IMR-90 (cell line): ENCODE measurements around the gene SFSWAP. TPM values are rescaled to one million over a fixed set of nuclear protein-coding genes. Genes with fewer than 3 reads are reported as not detected.
A peak's percentile ranks its signal among the peaks of the same experiment; 100 is the strongest.

Source experiments
- ATAC-seq: fragments of 200-7000 bp; cut with Tn5 transposase; 2 replicates; pipeline ENCODE4 v1.9.1; 2020; ENCODE audit warnings: low read depth, mild to moderate bottlenecking, moderate library complexity
- BruUV-seq: library from RNA; stranded (reverse); fragments of 400-500 nt; replicated peaks from 2 replicates; lab custom pipeline; 2021; lab: Mats Ljungman, UMichigan
- CTCF ChIA-PET: fragments of 300-600 bp; formaldehyde crosslinking; extraction: SDS; loops from one replicate; lab custom pipeline; 2021; ENCODE audit warnings: antibody characterized with exemption; lab: Yijun Ruan, JAX
- POLR2A ChIA-PET: fragments of 300-600 bp; sonication (Branson Sonifier 250); formaldehyde crosslinking; loops from one replicate; lab custom pipeline; 2022; ENCODE audit warnings: antibody characterized with exemption; ENCODE audit not compliant: unreplicated experiment; lab: Charles Lee
- DNase-seq: peaks from one replicate; pipeline ENCODE4 v3.0.0; 2013
- H2AFZ ChIP-seq: replicated peaks from 2 replicates; pipeline ENCODE3; 2013; ENCODE audit warnings: low read length, mild to moderate bottlenecking; ENCODE audit not compliant: poor library complexity
- H2AK5ac ChIP-seq: 2 replicates; pipeline ENCODE4 v1.6.1; 2013; ENCODE audit warnings: low read depth, low read length, inconsistent platforms
- H2AK9ac ChIP-seq: replicated peaks from 2 replicates; pipeline ENCODE3; 2013; ENCODE audit warnings: mild to moderate bottlenecking, low read depth, low read length, moderate library complexity; ENCODE audit not compliant: poor library complexity
- H2BK120ac ChIP-seq: 2 replicates; pipeline ENCODE4 v1.6.1; 2013; ENCODE audit warnings: low read depth, low read length, inconsistent platforms
- H2BK15ac ChIP-seq: 3 replicates; pipeline ENCODE4 v1.6.1; 2013; ENCODE audit warnings: low read depth, low read length, inconsistent platforms
- H2BK20ac ChIP-seq: 2 replicates; pipeline ENCODE4 v1.6.1; 2013; ENCODE audit warnings: low read depth, mild to moderate bottlenecking, inconsistent platforms, low read length, moderate library complexity
- H2BK5ac ChIP-seq: 2 replicates; pipeline ENCODE4 v1.6.1; 2013; ENCODE audit warnings: mild to moderate bottlenecking, low read depth, low read length, inconsistent platforms; ENCODE audit not compliant: poor library complexity, severe bottlenecking
- H3K14ac ChIP-seq: replicated peaks from 2 replicates; pipeline ENCODE4 v1.6.1; 2013; ENCODE audit warnings: low read depth, low read length, inconsistent platforms
- H3K18ac ChIP-seq: 2 replicates; pipeline ENCODE4 v1.6.1; 2013; ENCODE audit warnings: low read depth, low read length, control low read depth
- H3K23ac ChIP-seq: 2 replicates; pipeline ENCODE4 v1.6.1; 2013; ENCODE audit warnings: low read depth, low read length, inconsistent platforms
- H3K27ac ChIP-seq: 2 replicates; pipeline ENCODE4 v1.5.1; 2013; ENCODE audit warnings: mild to moderate bottlenecking, control low read depth, low read length; ENCODE audit not compliant: insufficient read depth
- H3K27me3 ChIP-seq: 2 replicates; pipeline ENCODE4 v1.6.1; 2013; ENCODE audit warnings: low read length; ENCODE audit not compliant: control insufficient read depth, insufficient read depth
- H3K36me3 ChIP-seq: 2 replicates; pipeline ENCODE4 v1.6.1; 2013; ENCODE audit warnings: low read length, mixed read lengths; ENCODE audit not compliant: control insufficient read depth, insufficient read depth
- H3K4ac ChIP-seq: 2 replicates; pipeline ENCODE4 v1.6.1; 2013; ENCODE audit warnings: low read depth, low read length, inconsistent platforms
- H3K4me1 ChIP-seq: 2 replicates; pipeline ENCODE4 v1.6.1; 2013; ENCODE audit warnings: low read length, mixed read lengths; ENCODE audit not compliant: control insufficient read depth, insufficient read depth
- H3K4me2 ChIP-seq: 2 replicates; pipeline ENCODE4 v1.6.1; 2013; ENCODE audit warnings: low read depth, mild to moderate bottlenecking, control low read depth, low read length, moderate library complexity
- H3K4me3 ChIP-seq: 2 replicates; pipeline ENCODE4 v1.5.1; 2013; ENCODE audit warnings: low read depth, mild to moderate bottlenecking, control low read depth, low read length, moderate library complexity; ENCODE audit not compliant: insufficient read depth
- H3K56ac ChIP-seq: 2 replicates; pipeline ENCODE4 v1.6.1; 2013; ENCODE audit warnings: low read length, inconsistent platforms; ENCODE audit not compliant: insufficient read depth; ENCODE audit errors: extremely low read depth
- H3K79me1 ChIP-seq, 2 experiments: 2 replicates each; pipeline ENCODE4 v1.6.1; 2013; ENCODE audit warnings: low read length in 2 of 2, inconsistent platforms in 1 of 2, low read depth in 1 of 2
- H3K9ac ChIP-seq: 2 replicates; pipeline ENCODE4 v1.6.1; 2013; ENCODE audit warnings: low read depth, low read length, control low read depth
- H3K9me1 ChIP-seq: 2 replicates; pipeline ENCODE4 v1.6.1; 2013; ENCODE audit warnings: low read length, inconsistent platforms; ENCODE audit not compliant: insufficient read depth
- H3K9me3 ChIP-seq: 2 replicates; pipeline ENCODE4 v1.6.1; 2013; ENCODE audit warnings: low read length; ENCODE audit not compliant: control insufficient read depth, insufficient read depth
- H4K20me1 ChIP-seq: 2 replicates; pipeline ENCODE4 v1.6.1; 2013; ENCODE audit warnings: low read length, inconsistent platforms; ENCODE audit not compliant: insufficient read depth
- H4K5ac ChIP-seq: 2 replicates; pipeline ENCODE4 v1.6.1; 2013; ENCODE audit warnings: mild to moderate bottlenecking, low read depth, low read length, control low read depth
- H4K8ac ChIP-seq, 2 experiments: 2 replicates each; pipeline ENCODE4 v1.6.1; 2013; ENCODE audit warnings: low read depth in 2 of 2, low read length in 2 of 2, control low read depth in 1 of 2, inconsistent platforms in 1 of 2
- H4K91ac ChIP-seq: 2 replicates; pipeline ENCODE4 v1.6.1; 2013; ENCODE audit warnings: low read depth, low read length, inconsistent platforms; ENCODE audit not compliant: insufficient read depth
- BHLHE40 ChIP-seq: fragments of 150-350 bp; IDR thresholded peaks from 2 replicates; pipeline ENCODE4 v1.6.1; 2016; ENCODE audit warnings: mild to moderate bottlenecking, low read depth, low read length
- CEBPB ChIP-seq: IDR thresholded peaks from 2 replicates; pipeline ENCODE4 v1.6.1; 2012; ENCODE audit warnings: low read depth, low read length, improper control_type of control experiment
- CHD1 ChIP-seq: IDR thresholded peaks from 2 replicates; pipeline ENCODE4 v1.6.1; 2012; ENCODE audit warnings: low read depth, low read length, improper control_type of control experiment
- CTCF ChIP-seq: conservative IDR thresholded peaks from 2 replicates; pipeline ENCODE4 v1.5.1; 2012; ENCODE audit warnings: mild to moderate bottlenecking, low read depth, low read length, improper control_type of control experiment
- FOS ChIP-seq: fragments of 150-350 bp; IDR thresholded peaks from 2 replicates; pipeline ENCODE4 v1.6.1; 2016; ENCODE audit warnings: low read depth, low read length
- MXI1 ChIP-seq: IDR thresholded peaks from 2 replicates; pipeline ENCODE4 v1.6.1; 2012; ENCODE audit warnings: low read depth, mild to moderate bottlenecking, low read length, moderate library complexity, borderline replicate concordance
- NFE2L2 ChIP-seq: fragments of 150-350 bp; IDR thresholded peaks from 2 replicates; pipeline ENCODE4 v1.6.1; 2016; ENCODE audit warnings: low read depth, mild to moderate bottlenecking, low read length
- POLR2A ChIP-seq: IDR thresholded peaks from 2 replicates; pipeline ENCODE4 v1.6.1; 2012; ENCODE audit warnings: mild to moderate bottlenecking, low read depth, low read length
- USF2 ChIP-seq: fragments of 150-350 bp; IDR thresholded peaks from 2 replicates; pipeline ENCODE4 v1.6.1; 2017; ENCODE audit warnings: mild to moderate bottlenecking, antibody characterized with exemption, low read length, low read depth
- WGBS, 2 experiments: methylation state at CpG; one replicate each; pipeline versions ENCODE4 v1.1.5 to v1.1.7; 2013; ENCODE audit warnings: missing lambda C conversion rate in 2 of 2; ENCODE audit not compliant: insufficient read length in 1 of 2; ENCODE audit errors: extremely low coverage in 2 of 2; 5-methylcytosine and 5-hydroxymethylcytosine counted together
- dilution Hi-C: fragments of 300-500 bp; cut with HindIII; formaldehyde crosslinking; loops from one replicate; pipeline ENCODE4 v1.14.3; 2018; ENCODE audit warnings: low sequenced_read_pairs; ENCODE audit not compliant: unreplicated experiment
- in situ Hi-C: fragments of 300-500 bp; cut with MboI; formaldehyde crosslinking; loops from 3 replicates; pipeline ENCODE4 v1.14.3; 2019; ENCODE audit warnings: low sequenced_read_pairs, inconsistent platforms, mixed read lengths
- intact Hi-C: fragments of 100-400 bp; cut with micrococcal nuclease; formaldehyde crosslinking; loops from 2 replicates; pipeline ENCODE4 v1.10.0; 2022
- polyA plus RNA-seq, 3 experiments: library from polyadenylated mRNA; depleted of rRNA; stranded (reverse); fragments of >200 nt; gene quantifications; 2 replicates each; pipeline ENCODE4 v1.2.3, GENCODE V29; 2012; ENCODE audit warnings: low replicate concordance in 1 of 3
- total RNA-seq: library from RNA; depleted of rRNA; stranded (reverse); fragments of >200 nt; gene quantifications from 2 replicates; pipeline ENCODE4 v1.2.3, GENCODE V29; 2012

Gene SFSWAP
- total and polyA plus RNA-seq, 2 of the 4 experiments (the other 2 are of a cell fraction) = 19.7 to 22.4 TPM

GRCh38 chr12:131794573-131794972 is 83.7 kb downstream of the SFSWAP start:
- H2BK20ac ChIP-seq = no peak overlapping the region
- H3K56ac ChIP-seq = no peak overlapping the region
- no peaks in the 10 kb centered on the region for H3K27me3 ChIP-seq
- ChIA-PET POLR2A (no interaction called here), CTCF (no interaction called here)
- H4K8ac ChIP-seq = no peak overlapping the region
- WGBS, 2 experiments = 91% methylated on average over 9 of the region's 10 CpGs; no CpG with 5 or more reads in 1 of the 2 experiments
- no peak for DNase-seq
- in situ Hi-C loops = no loop called here
- no peak overlapping the region for H3K9ac ChIP-seq
- H3K18ac ChIP-seq = no peak overlapping the region
- H3K9me3 ChIP-seq = no peaks in the 10 kb centered on the region
- peaks cover 38% of the 10 kb centered on the region for H3K36me3 ChIP-seq
- no peak overlapping the region for H3K14ac ChIP-seq
- H3K4ac ChIP-seq = no peak overlapping the region
- intact Hi-C loops = no loop called here
- H2AFZ ChIP-seq = no peak overlapping the region
- no peak overlapping the region for H3K27ac ChIP-seq
- no peak for ATAC-seq
- H3K9me1 ChIP-seq = peaks cover 5% of the 10 kb centered on the region; the same call in 1 of the 2 replicates
- H3K4me3 ChIP-seq = no peak overlapping the region
- no TSS peak for BruUV-seq
- H2AK5ac ChIP-seq = no peak overlapping the region
- no peaks in the 10 kb centered on the region for H3K4me1 ChIP-seq
- H2BK5ac ChIP-seq = no peak overlapping the region
- no peak overlapping the region for H4K5ac ChIP-seq
- H3K4me2 ChIP-seq = no peak overlapping the region
- dilution Hi-C loops = no loop called here
- H2BK15ac ChIP-seq = no peak overlapping the region
- H3K79me1 ChIP-seq = peaks cover 5 to 13% of the 10 kb centered on the region in 2 experiments; a peak in 2 of 4 replicates
- H4K91ac ChIP-seq = no peak overlapping the region
- no peak for TF ChIP-seq NFE2L2
- no peak for TF ChIP-seq BHLHE40
- no peak for TF ChIP-seq USF2
- TF ChIP-seq CTCF = no peak
- no peak for TF ChIP-seq POLR2A
- TF ChIP-seq CEBPB = no peak
- no peak for TF ChIP-seq FOS
- TF ChIP-seq CHD1 = no peak
- TF ChIP-seq MXI1 = no peak
- H2AK9ac ChIP-seq = peak overlapping the region; percentile 34
- H3K23ac ChIP-seq = no peak overlapping the region
- H2BK120ac ChIP-seq = no peak overlapping the region
- no peaks in the 10 kb centered on the region for H4K20me1 ChIP-seq
